Ishikawa (cell line): ENCODE data around the gene TMC3.

Experiments
- CEBPB ChIP-seq: IDR thresholded peaks from 2 replicates; pipeline ENCODE4 v1.6.1; 2012
- EGR1 ChIP-seq: IDR thresholded peaks from 2 replicates; pipeline ENCODE4 v1.6.1; 2012
- EP300 ChIP-seq: IDR thresholded peaks from 2 replicates; pipeline ENCODE4 v1.6.1; 2012; ENCODE audit warnings: borderline replicate concordance
- MAX ChIP-seq: IDR thresholded peaks from 2 replicates; pipeline ENCODE4 v1.6.1; 2012
- RAD21 ChIP-seq: IDR thresholded peaks from 2 replicates; pipeline ENCODE4 v1.6.1; 2012; ENCODE audit warnings: low read depth
- REST ChIP-seq: IDR thresholded peaks from 2 replicates; pipeline ENCODE4 v1.6.1; 2012; ENCODE audit warnings: low read depth, mild to moderate bottlenecking
- TCF12 ChIP-seq: IDR thresholded peaks from 2 replicates; pipeline ENCODE4 v1.6.1; 2012; ENCODE audit warnings: low read depth
- TF ChIP-seq, protein P1 (sequence below): IDR thresholded peaks from 2 replicates; pipeline ENCODE4 v1.6.1; 2012

DNA sequence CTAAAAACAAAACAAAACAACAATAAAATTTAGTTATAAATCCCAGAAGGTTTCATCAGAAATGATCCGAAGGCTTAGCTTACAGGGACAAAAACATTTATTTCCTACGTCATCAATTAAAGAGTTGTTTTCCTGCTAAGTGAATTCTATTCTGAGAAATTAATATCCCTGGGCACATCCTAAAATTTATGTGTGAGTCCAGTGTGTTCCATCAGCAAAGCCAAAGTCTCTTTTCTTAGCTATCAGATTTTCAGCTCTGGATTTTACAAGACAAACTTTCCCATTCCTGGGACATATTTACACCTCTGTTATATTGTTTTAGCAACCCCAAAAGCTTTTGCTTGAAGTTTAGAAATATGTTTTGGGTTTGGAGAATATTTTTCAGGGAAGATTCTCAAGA, 4.4 kb upstream of the TMC3 start:
- TF ChIP-seq EP300 = no peak
- TF ChIP-seq EGR1 = no peak
- TF ChIP-seq REST = no peak
- no peak for TF ChIP-seq CEBPB
- no peak for TF ChIP-seq TCF12
- TF ChIP-seq MAX = no peak
- no peak for TF ChIP-seq RAD21
- TF ChIP-seq, protein P1, sequence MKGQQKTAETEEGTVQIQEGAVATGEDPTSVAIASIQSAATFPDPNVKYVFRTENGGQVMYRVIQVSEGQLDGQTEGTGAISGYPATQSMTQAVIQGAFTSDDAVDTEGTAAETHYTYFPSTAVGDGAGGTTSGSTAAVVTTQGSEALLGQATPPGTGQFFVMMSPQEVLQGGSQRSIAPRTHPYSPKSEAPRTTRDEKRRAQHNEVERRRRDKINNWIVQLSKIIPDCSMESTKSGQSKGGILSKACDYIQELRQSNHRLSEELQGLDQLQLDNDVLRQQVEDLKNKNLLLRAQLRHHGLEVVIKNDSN = no peak
